Ishikawa (cell line): ENCODE data around the gene RAD51B.
A peak's percentile ranks its signal among the peaks of the same experiment; 100 is the strongest.

Experiments
- CEBPB ChIP-seq: IDR thresholded peaks from 2 replicates; pipeline ENCODE4 v1.6.1; 2012
- CREB1 ChIP-seq: IDR thresholded peaks from 2 replicates; pipeline ENCODE4 v1.6.1; 2012; ENCODE audit warnings: low read depth
- EGR1 ChIP-seq: IDR thresholded peaks from 2 replicates; pipeline ENCODE4 v1.6.1; 2012
- EP300 ChIP-seq: IDR thresholded peaks from 2 replicates; pipeline ENCODE4 v1.6.1; 2012; ENCODE audit warnings: borderline replicate concordance
- FOXM1 ChIP-seq: IDR thresholded peaks from 2 replicates; pipeline ENCODE4 v1.6.1; 2012; ENCODE audit warnings: low read depth, borderline replicate concordance
- NFIC ChIP-seq: IDR thresholded peaks from 2 replicates; pipeline ENCODE4 v1.6.1; 2012
- RAD21 ChIP-seq: IDR thresholded peaks from 2 replicates; pipeline ENCODE4 v1.6.1; 2012; ENCODE audit warnings: low read depth
- REST ChIP-seq: IDR thresholded peaks from 2 replicates; pipeline ENCODE4 v1.6.1; 2012; ENCODE audit warnings: low read depth, mild to moderate bottlenecking
- TAF1 ChIP-seq: IDR thresholded peaks from 2 replicates; pipeline ENCODE4 v1.6.1; 2012; ENCODE audit warnings: low read depth, mild to moderate bottlenecking
- TCF12 ChIP-seq: IDR thresholded peaks from 2 replicates; pipeline ENCODE4 v1.6.1; 2012; ENCODE audit warnings: low read depth
- TEAD4 ChIP-seq: IDR thresholded peaks from 2 replicates; pipeline ENCODE4 v1.6.1; 2012
- USF1 ChIP-seq: IDR thresholded peaks from 2 replicates; pipeline ENCODE4 v1.6.1; 2012
- YY1 ChIP-seq: IDR thresholded peaks from 2 replicates; pipeline ENCODE4 v1.6.1; 2012; ENCODE audit warnings: low read depth
- ZBTB7A ChIP-seq: IDR thresholded peaks from 2 replicates; pipeline ENCODE4 v1.6.1; 2012; ENCODE audit warnings: low read depth
- TF ChIP-seq, protein P1 (sequence below): IDR thresholded peaks from 2 replicates; pipeline ENCODE4 v1.6.1; 2012

Gene RAD51B

DNA sequence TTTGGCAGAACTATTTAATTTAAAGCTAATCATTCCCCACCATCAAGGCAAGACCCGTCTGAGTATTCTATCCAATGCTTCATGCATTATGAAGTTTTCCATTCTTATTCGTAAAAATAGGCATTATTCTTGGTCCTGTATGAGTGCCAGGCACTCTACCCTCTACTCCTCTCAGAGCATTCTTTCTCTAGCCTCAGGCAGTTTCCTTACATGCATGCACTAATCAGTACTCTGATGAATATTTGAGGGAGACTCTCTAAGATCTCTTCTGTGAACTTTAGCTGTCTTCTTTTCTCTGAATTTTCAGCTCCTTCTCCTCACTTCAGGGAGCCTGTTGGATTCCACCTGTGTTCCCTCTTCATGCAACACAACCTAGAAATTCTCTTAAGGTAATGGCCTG lies 334.7 kb downstream of the RAD51B start:
- TF ChIP-seq REST, result no peak
- no peak for TF ChIP-seq CREB1
- TF ChIP-seq RAD21, result no peak
- TF ChIP-seq NFIC, result no peak
- TF ChIP-seq CEBPB, result no peak
- no peak for TF ChIP-seq EGR1

DNA sequence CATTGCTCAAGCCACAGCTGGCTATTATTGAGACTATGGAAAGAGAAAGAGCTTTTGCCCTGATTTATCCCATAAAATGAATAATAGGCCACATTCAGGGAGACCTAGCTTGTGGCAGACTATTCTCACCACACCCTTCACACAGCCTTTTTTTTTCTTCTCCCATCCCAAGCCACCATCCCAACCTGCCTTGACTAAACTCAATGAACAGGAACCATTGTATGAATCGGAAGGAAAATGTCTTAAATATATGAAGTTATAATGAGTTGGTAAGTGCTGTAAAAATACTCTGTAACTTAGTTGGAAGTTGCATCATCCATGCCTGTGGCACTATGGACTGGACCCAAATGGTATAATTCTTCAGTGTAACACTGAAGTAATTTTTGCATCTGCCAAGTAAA lies 338.4 kb downstream of the RAD51B start:
- TF ChIP-seq CEBPB (peak; percentile 35; the same call in 1 of the 2 replicates), REST (no peak)

DNA sequence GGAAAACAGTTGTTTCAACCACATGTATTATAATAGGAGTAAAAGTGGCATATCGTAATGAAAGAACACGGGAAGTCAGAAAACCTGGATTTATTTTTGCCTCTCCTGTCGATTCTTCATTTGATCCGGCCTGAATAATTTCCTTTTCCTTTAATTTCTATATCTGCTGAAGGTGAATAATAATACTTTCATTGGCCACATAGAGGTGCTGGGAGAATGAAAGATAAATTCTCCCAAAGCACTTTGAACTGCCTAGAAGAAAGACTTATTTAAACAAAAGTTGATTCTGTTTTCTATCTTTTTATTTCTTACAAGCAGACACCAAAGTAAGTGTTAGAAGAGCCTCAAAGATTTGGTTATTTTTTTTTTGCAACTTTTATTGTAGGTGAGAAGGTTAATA lies 339.1 kb downstream of the RAD51B start:
- no peak for TF ChIP-seq RAD21
- no peak for TF ChIP-seq TAF1
- no peak for TF ChIP-seq EGR1
- TF ChIP-seq EP300, result no peak
- no peak for TF ChIP-seq CREB1
- no peak for TF ChIP-seq TCF12
- TF ChIP-seq USF1, result no peak
- no peak for TF ChIP-seq YY1
- no peak for TF ChIP-seq NFIC
- no peak for TF ChIP-seq FOXM1

GRCh38 chr14:68159701-68160633 lies 340.4 kb downstream of the RAD51B start:
- TF ChIP-seq CREB1 (no peak), NFIC (no peak), CEBPB (no peak), TAF1 (no peak), TCF12 (no peak), RAD21 (no peak), REST (no peak), EGR1 (no peak), TEAD4 (no peak), EP300 (no peak), YY1 (no peak), ZBTB7A (no peak), USF1 (no peak), FOXM1 (no peak)
- TF ChIP-seq, protein P1, sequence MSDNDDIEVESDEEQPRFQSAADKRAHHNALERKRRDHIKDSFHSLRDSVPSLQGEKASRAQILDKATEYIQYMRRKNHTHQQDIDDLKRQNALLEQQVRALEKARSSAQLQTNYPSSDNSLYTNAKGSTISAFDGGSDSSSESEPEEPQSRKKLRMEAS, result no peak
